Neural cell (in vitro differentiated cells): ENCODE measurements around the gene CEP192. TPM values are rescaled to one million over a fixed set of nuclear protein-coding genes. Genes with fewer than 3 reads are reported as not detected.

Experiments used
- H2AFZ ChIP-seq: fragments of 200-600, 300-800 bp; sonication (generic), shearing (Covaris generic); 2 replicates; pipeline ENCODE4 v1.6.0; 2014; ENCODE audit warnings: low read depth, mild to moderate bottlenecking, antibody characterized with exemption, low read length, moderate library complexity
- H3F3A ChIP-seq: fragments of 200-600 bp; shearing (Covaris generic); 2 replicates; pipeline ENCODE4 v1.6.1; 2016; ENCODE audit warnings: mild to moderate bottlenecking, moderate library complexity, mixed read lengths, antibody characterized with exemption, low read length; ENCODE audit not compliant: insufficient read depth, poor library complexity, severe bottlenecking
- H3K27ac ChIP-seq: fragments of 200-600, 300-800 bp; sonication (generic), shearing (Covaris generic); 2 replicates; pipeline ENCODE4 v1.5.1; 2014; ENCODE audit warnings: mild to moderate bottlenecking, low read length, moderate library complexity
- H3K27me3 ChIP-seq: fragments of 300-800, 200-600 bp; sonication (generic), shearing (Covaris generic); 2 replicates; pipeline ENCODE4 v1.6.0; 2014; ENCODE audit warnings: mild to moderate bottlenecking, low read depth, low read length, moderate library complexity; ENCODE audit not compliant: insufficient read depth
- H3K36me3 ChIP-seq: fragments of 300-800, 200-600 bp; sonication (generic), shearing (Covaris generic); 2 replicates; pipeline ENCODE4 v1.5.1; 2014; ENCODE audit warnings: mild to moderate bottlenecking, antibody characterized with exemption, low read length, moderate library complexity; ENCODE audit not compliant: insufficient read depth
- H3K4me2 ChIP-seq: fragments of 300-800, 200-600 bp; sonication (generic), shearing (Covaris generic); 2 replicates; pipeline ENCODE4 v1.6.0; 2014; ENCODE audit warnings: mild to moderate bottlenecking, low read length
- H3K4me3 ChIP-seq: fragments of 300-800, 200-600 bp; sonication (generic), shearing (Covaris generic); 2 replicates; pipeline ENCODE4 v1.5.1; 2014; ENCODE audit warnings: mild to moderate bottlenecking, low read length, moderate library complexity
- H3K79me2 ChIP-seq: fragments of 200-600 bp; shearing (Covaris generic); replicated peaks from 2 replicates; pipeline ENCODE4 v1.6.0; 2014; ENCODE audit warnings: mild to moderate bottlenecking, low read length, moderate library complexity; ENCODE audit not compliant: insufficient read depth
- H3K9ac ChIP-seq: fragments of 300-800, 200-600 bp; sonication (generic), shearing (Covaris generic); 2 replicates; pipeline ENCODE4 v1.6.1; 2016; ENCODE audit warnings: mild to moderate bottlenecking, low read length, mixed read lengths
- H3K9me2 ChIP-seq: fragments of 200-600 bp; shearing (Covaris generic); 2 replicates; pipeline ENCODE4 v1.6.1; 2016; ENCODE audit warnings: mild to moderate bottlenecking, low read length, mixed read lengths; ENCODE audit not compliant: insufficient read depth
- H3K9me3 ChIP-seq: fragments of 200-600, 300-800 bp; sonication (generic), shearing (Covaris generic); 2 replicates; pipeline ENCODE4 v1.6.1; 2016; ENCODE audit warnings: mild to moderate bottlenecking, mixed run types, low read length, moderate library complexity, mixed read lengths
- H4K20me1 ChIP-seq: fragments of 200-600 bp; shearing (Covaris generic); 2 replicates; pipeline ENCODE4 v1.6.1; 2016; ENCODE audit warnings: mild to moderate bottlenecking, mixed run types; ENCODE audit not compliant: insufficient read depth
- CTCF ChIP-seq: fragments of 450-650 bp; IDR thresholded peaks from 2 replicates; pipeline ENCODE4 v1.5.1; 2014; ENCODE audit warnings: antibody characterized with exemption, mild to moderate bottlenecking, moderate library complexity; ENCODE audit not compliant: poor library complexity, severe bottlenecking
- EZH2 ChIP-seq: fragments of 200-600, 300-800 bp; shearing (Covaris generic), sonication (generic); IDR thresholded peaks from 2 replicates; pipeline ENCODE4 v1.6.1; 2014; ENCODE audit warnings: antibody characterized with exemption, low read length, borderline replicate concordance, mild to moderate bottlenecking; ENCODE audit not compliant: insufficient read depth, poor library complexity, severe bottlenecking
- MXI1 ChIP-seq: fragments of 450-650 bp; conservative IDR thresholded peaks from 2 replicates; pipeline ENCODE4 v1.6.1; 2014; ENCODE audit warnings: antibody characterized with exemption, mild to moderate bottlenecking; ENCODE audit not compliant: poor library complexity, severe bottlenecking
- POLR2AphosphoS5 ChIP-seq: IDR thresholded peaks from 2 replicates; pipeline ENCODE4 v1.6.1; 2012
- RAD21 ChIP-seq: fragments of 450-650 bp; conservative IDR thresholded peaks from 2 replicates; pipeline ENCODE4 v1.6.1; 2014; ENCODE audit warnings: antibody characterized with exemption, mild to moderate bottlenecking, moderate library complexity
- REST ChIP-seq: IDR thresholded peaks from 2 replicates; pipeline ENCODE4 v1.6.1; 2012; ENCODE audit warnings: borderline replicate concordance
- SMC3 ChIP-seq: fragments of 450-650 bp; conservative IDR thresholded peaks from 2 replicates; pipeline ENCODE4 v1.6.1; 2014; ENCODE audit warnings: antibody characterized with exemption, mild to moderate bottlenecking, moderate library complexity; ENCODE audit not compliant: poor library complexity
- TAF1 ChIP-seq: IDR thresholded peaks from 2 replicates; pipeline ENCODE4 v1.6.1; 2012; ENCODE audit warnings: low read depth
- polyA plus RNA-seq: library from polyadenylated mRNA; depleted of rRNA; stranded (reverse); fragments of >200 nt; gene quantifications from 2 replicates; pipeline ENCODE4 v1.2.3, GENCODE V29; 2014

CEP192 gene
- polyA plus RNA-seq, 1 donor from 2014 or later = 28.1 TPM

- H3K9me3 ChIP-seq = no peaks in the 10 kb centered on the region
- peaks cover 29% of the 10 kb centered on the region for H3K79me2 ChIP-seq
- no peak overlapping the region for H3K27ac ChIP-seq
- no peak overlapping the region for H2AFZ ChIP-seq
- H4K20me1 ChIP-seq = no peaks in the 10 kb centered on the region
- no peak for TF ChIP-seq CTCF
- H3K36me3 ChIP-seq = no peaks in the 10 kb centered on the region
- no peaks in the 10 kb centered on the region for H3F3A ChIP-seq
- no peak overlapping the region for H3K4me3 ChIP-seq
- H3K9ac ChIP-seq = no peak overlapping the region
- no peak overlapping the region for H3K4me2 ChIP-seq
- H3K9me2 ChIP-seq = no peaks in the 10 kb centered on the region
- H3K27me3 ChIP-seq = no peaks in the 10 kb centered on the region
Observed at GRCh38 chr18:12998332-12999060, 7.3 kb downstream of the CEP192 start.

- Histone ChIP-seq H3K4me3 (no peak overlapping the region), H3F3A (no peaks in the 10 kb centered on the region), H3K9me2 (no peaks in the 10 kb centered on the region), H3K9me3 (no peaks in the 10 kb centered on the region), H3K4me2 (no peak overlapping the region), H3K79me2 (peaks cover 2% of the 10 kb centered on the region), H4K20me1 (no peaks in the 10 kb centered on the region), H3K27ac (no peak overlapping the region), H3K27me3 (no peaks in the 10 kb centered on the region), H3K36me3 (no peaks in the 10 kb centered on the region), H2AFZ (no peak overlapping the region), H3K9ac (no peak overlapping the region)
- no peak for TF ChIP-seq EZH2
- peak; percentile 23 for TF ChIP-seq RAD21
- no peak for TF ChIP-seq POLR2AphosphoS5
- no peak for TF ChIP-seq REST
- TF ChIP-seq SMC3 = peak; percentile 34
- no peak for TF ChIP-seq TAF1
- TF ChIP-seq CTCF = peak; percentile 42
- no peak for TF ChIP-seq MXI1
Observed at GRCh38 chr18:13003466-13003896, 12.3 kb downstream of the CEP192 start.
